OCI-LY7 (cell line): ENCODE measurements around the gene FAT4. TPM values are rescaled to one million over a fixed set of nuclear protein-coding genes. Genes with fewer than 3 reads are reported as not detected.

Experiments
- BruUV-seq: library from RNA; stranded (reverse); fragments of 400-500 nt; replicated peaks from 2 replicates; lab custom pipeline; 2021; lab: Mats Ljungman, UMichigan
- CTCF ChIA-PET: fragments of 300-600 bp; sonication (Branson Sonifier 250); formaldehyde crosslinking; loops from one replicate; lab custom pipeline; 2022; ENCODE audit warnings: antibody characterized with exemption; ENCODE audit not compliant: unreplicated experiment; lab: Charles Lee
- POLR2A ChIA-PET: fragments of 300-600 bp; sonication (Branson Sonifier 250); formaldehyde crosslinking; loops from one replicate; lab custom pipeline; 2022; ENCODE audit warnings: antibody characterized with exemption; lab: Charles Lee
- DNase-seq: peaks from one replicate; pipeline ENCODE4 v3.0.0-alpha.2; 2015; ENCODE audit warnings: low spot score
- H2AFZ ChIP-seq: fragments of 200-600 bp; sonication (generic), shearing (Covaris generic); 2 replicates; pipeline ENCODE4 v1.6.1; 2014; ENCODE audit warnings: mild to moderate bottlenecking, antibody characterized with exemption, low read length, moderate library complexity
- H3K27ac ChIP-seq: fragments of 200-600 bp; sonication (generic); 2 replicates; pipeline ENCODE4 v1.5.1; 2014; ENCODE audit warnings: mixed run types, low read depth, mild to moderate bottlenecking, moderate library complexity, low read length, inconsistent platforms; ENCODE audit not compliant: poor library complexity, severe bottlenecking
- H3K36me3 ChIP-seq: fragments of 200-600 bp; sonication (generic); 2 replicates; pipeline ENCODE4 v1.6.1; 2014; ENCODE audit warnings: mild to moderate bottlenecking, antibody characterized with exemption, low read length, moderate library complexity, mixed read lengths; ENCODE audit not compliant: insufficient read depth
- H3K4me1 ChIP-seq: fragments of 200-600 bp; sonication (generic); 2 replicates; pipeline ENCODE4 v1.5.1; 2014; ENCODE audit warnings: mild to moderate bottlenecking, low read length; ENCODE audit not compliant: insufficient read depth, poor library complexity, severe bottlenecking
- H3K4me2 ChIP-seq: fragments of 200-600 bp; sonication (generic); 2 replicates; pipeline ENCODE4 v1.6.1; 2014; ENCODE audit warnings: mild to moderate bottlenecking, low read length
- H3K4me3 ChIP-seq: fragments of 200-600 bp; sonication (generic); 2 replicates; pipeline ENCODE4 v1.5.1; 2014; ENCODE audit warnings: mild to moderate bottlenecking, low read depth, low read length; ENCODE audit not compliant: poor library complexity, severe bottlenecking
- H3K79me2 ChIP-seq: fragments of 200-600 bp; sonication (generic); 2 replicates; pipeline ENCODE4 v1.6.1; 2016; ENCODE audit warnings: low read depth, mild to moderate bottlenecking, low read length, moderate library complexity, mixed read lengths; ENCODE audit not compliant: insufficient read depth
- H3K9me2 ChIP-seq: fragments of 200-600 bp; sonication (generic); 2 replicates; pipeline ENCODE4 v1.6.1; 2016; ENCODE audit warnings: mild to moderate bottlenecking, low read length, mixed read lengths; ENCODE audit not compliant: insufficient read depth
- H3K9me3 ChIP-seq: fragments of 200-600 bp; sonication (generic); 2 replicates; pipeline ENCODE4 v1.6.1; 2014; ENCODE audit warnings: mild to moderate bottlenecking, mixed run types, low read length, mixed read lengths
- H4K20me1 ChIP-seq: fragments of 200-600 bp; sonication (generic); 2 replicates; pipeline ENCODE4 v1.6.1; 2014; ENCODE audit warnings: mild to moderate bottlenecking, antibody characterized with exemption, low read length, moderate library complexity, mixed read lengths; ENCODE audit not compliant: insufficient read depth
- CTCF ChIP-seq: fragments of 200-600 bp; sonication (generic); conservative IDR thresholded peaks from 2 replicates; pipeline ENCODE4 v1.5.1; 2014; ENCODE audit warnings: mild to moderate bottlenecking, antibody characterized with exemption, low read length, moderate library complexity, mixed read lengths
- EZH2phosphoT487 ChIP-seq: fragments of 200-600 bp; sonication (generic); IDR thresholded peaks from 2 replicates; pipeline ENCODE4 v1.6.1; 2018; ENCODE audit warnings: low read depth, borderline replicate concordance, mild to moderate bottlenecking, mixed run types, antibody characterized with exemption, low read length, moderate library complexity, mixed read lengths
- intact Hi-C: fragments of 100-400 bp; cut with micrococcal nuclease; formaldehyde crosslinking; loops from one replicate; pipeline ENCODE4 v1.10.0; 2022; ENCODE audit not compliant: unreplicated experiment
- total RNA-seq, 2 experiments: library from RNA; depleted of rRNA in 1 of 2; stranded (reverse); fragments of >200 nt in 1 of 2; shearing (Covaris generic) in 1 of 2; gene quantifications; 2 replicates each; pipeline ENCODE4 v1.2.3, GENCODE V29; 2014 to 2022

The FAT4 gene
- total RNA-seq, 2 experiments from 2014 or later: not detected

- no peaks in the 10 kb centered on the region for H3K79me2 ChIP-seq
- no peaks in the 10 kb centered on the region for H3K4me1 ChIP-seq
- no peak overlapping the region for H3K4me3 ChIP-seq
- TF ChIP-seq CTCF (no peak), EZH2phosphoT487 (no peak)
- POLR2A ChIA-PET: no interaction called here
- H3K27ac ChIP-seq: no peak overlapping the region
- H3K9me3 ChIP-seq: no peaks in the 10 kb centered on the region
- BruUV-seq: no TSS peak
- intact Hi-C loops: no loop called here
- H3K9me2 ChIP-seq: no peaks in the 10 kb centered on the region
- H3K36me3 ChIP-seq: no peaks in the 10 kb centered on the region
- CTCF ChIA-PET: no interaction called here
- no peaks in the 10 kb centered on the region; the same call in 1 of the 2 replicates for H4K20me1 ChIP-seq
- no peak overlapping the region for H2AFZ ChIP-seq
- no peak overlapping the region for H3K4me2 ChIP-seq
- no peak for DNase-seq
These were observed 10.9 kb upstream of the FAT4 start for GRCh38 chr4:125303821-125304220.

GRCh38 chr4:125306112-125306511 lies 8.6 kb upstream of the FAT4 start:
- intact Hi-C loops: no loop called here
- H2AFZ ChIP-seq: no peak overlapping the region
- H3K79me2 ChIP-seq: no peaks in the 10 kb centered on the region
- no peak overlapping the region for H3K4me2 ChIP-seq
- H3K4me3 ChIP-seq: no peak overlapping the region
- H3K27ac ChIP-seq: no peak overlapping the region
- no peaks in the 10 kb centered on the region; the same call in 1 of the 2 replicates for H4K20me1 ChIP-seq
- DNase-seq: no peak
- no TSS peak for BruUV-seq
- H3K9me2 ChIP-seq: no peaks in the 10 kb centered on the region
- no peaks in the 10 kb centered on the region for H3K4me1 ChIP-seq
- CTCF ChIA-PET: no interaction called here
- POLR2A ChIA-PET: no interaction called here
- no peak for TF ChIP-seq CTCF
- no peak for TF ChIP-seq EZH2phosphoT487
- no peaks in the 10 kb centered on the region for H3K36me3 ChIP-seq
- H3K9me3 ChIP-seq: no peaks in the 10 kb centered on the region

- H3K27ac ChIP-seq: no peak overlapping the region
- intact Hi-C loops: no loop called here
- no peak for DNase-seq
- no peaks in the 10 kb centered on the region; the same call in 1 of the 2 replicates for H4K20me1 ChIP-seq
- no peaks in the 10 kb centered on the region for H3K9me2 ChIP-seq
- ChIA-PET POLR2A (interaction anchor here (0.7 kb wide), 1 partner anchor 16 kb away, joined by 4 read pairs; no protein-coding TSS in a partner anchor), CTCF (no interaction called here)
- no peak overlapping the region for H2AFZ ChIP-seq
- TF ChIP-seq EZH2phosphoT487 (no peak), CTCF (no peak)
- no peaks in the 10 kb centered on the region for H3K36me3 ChIP-seq
- H3K79me2 ChIP-seq: no peaks in the 10 kb centered on the region
- BruUV-seq: no TSS peak
- H3K4me3 ChIP-seq: no peak overlapping the region
- no peaks in the 10 kb centered on the region for H3K4me1 ChIP-seq
- H3K4me2 ChIP-seq: no peak overlapping the region
- no peaks in the 10 kb centered on the region for H3K9me3 ChIP-seq
These were observed 8.2 kb upstream of the FAT4 start for GRCh38 chr4:125306533-125306932.
